Subcutaneous adipose tissue (tissue), 4 donors: ENCODE measurements around the gene CLDN6. TPM values are rescaled to one million over a fixed set of nuclear protein-coding genes. Genes with fewer than 3 reads are reported as not detected.

Experiments
- CTCF ChIP-seq: fragments of 450-650 bp; IDR thresholded peaks from one replicate; pipeline ENCODE4 v1.5.1; 2016; ENCODE audit warnings: low read depth, mild to moderate bottlenecking, control low read depth, antibody characterized with exemption, moderate library complexity
- total RNA-seq, 4 donors: library from RNA; depleted of rRNA; stranded (reverse); fragments of >200 nt; gene quantifications; one replicate each; pipeline ENCODE4 v1.1.0, GENCODE V29; 2016

The CLDN6 gene
- total RNA-seq, 4 donors from 2014 or later, result not detected

GRCh38 chr16:3027983-3028715 lies 10.2 kb upstream of the CLDN6 start:
- no peak for TF ChIP-seq CTCF

- no peak for TF ChIP-seq CTCF
Measured at GRCh38 chr16:3027489-3027795, 9.5 kb upstream of the CLDN6 start.

GRCh38 chr16:3026609-3027488 lies 8.9 kb upstream of the CLDN6 start:
- TF ChIP-seq CTCF, result no peak

- no peak for TF ChIP-seq CTCF
Measured at GRCh38 chr16:3026003-3026378, 8.0 kb upstream of the CLDN6 start.

- no peak for TF ChIP-seq CTCF
Measured at GRCh38 chr16:3025032-3026002, 7.3 kb upstream of the CLDN6 start.

- no peak for TF ChIP-seq CTCF
Measured at GRCh38 chr16:3023669-3024478, 5.9 kb upstream of the CLDN6 start, which contains the start of the genes HCFC1R1 and THOC6. Gene HCFC1R1, minus strand, starts transcription at chr16:3023942. Its CDS starts 1 bp downstream, at chr16:3023941. Gene THOC6, plus strand, starts transcription at chr16:3024035. Its CDS starts 292 bp downstream, at chr16:3024327.
